Activated CD4-positive, alpha-beta T cell treated with anti-CD3 and anti-CD28 coated beads, Interleukin-2, amount 50 U/mL, for 4 hours (primary cell): ENCODE data around the gene ZDHHC3.
A peak's percentile ranks its signal among the peaks of the same experiment; 100 is the strongest.

Experiments
- DNase-seq, 2 experiments: peaks; one replicate each; pipeline ENCODE4 v3.0.0-alpha.2; 2020

Gene ZDHHC3, protein sequence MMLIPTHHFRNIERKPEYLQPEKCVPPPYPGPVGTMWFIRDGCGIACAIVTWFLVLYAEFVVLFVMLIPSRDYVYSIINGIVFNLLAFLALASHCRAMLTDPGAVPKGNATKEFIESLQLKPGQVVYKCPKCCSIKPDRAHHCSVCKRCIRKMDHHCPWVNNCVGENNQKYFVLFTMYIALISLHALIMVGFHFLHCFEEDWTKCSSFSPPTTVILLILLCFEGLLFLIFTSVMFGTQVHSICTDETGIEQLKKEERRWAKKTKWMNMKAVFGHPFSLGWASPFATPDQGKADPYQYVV

GRCh38 chr3:44976002-44976815, at the start of gene ZDHHC3, which contains the start of gene EXOSC7:
Gene ZDHHC3 (minus strand): TSS chr3:44976174. CDS start chr3:44959436, 16,738 bp downstream.
Gene EXOSC7 (plus strand): TSS chr3:44976244. CDS start chr3:44976278, 34 bp downstream.
- DNase-seq, result peak; percentile 81 to 84

DNA sequence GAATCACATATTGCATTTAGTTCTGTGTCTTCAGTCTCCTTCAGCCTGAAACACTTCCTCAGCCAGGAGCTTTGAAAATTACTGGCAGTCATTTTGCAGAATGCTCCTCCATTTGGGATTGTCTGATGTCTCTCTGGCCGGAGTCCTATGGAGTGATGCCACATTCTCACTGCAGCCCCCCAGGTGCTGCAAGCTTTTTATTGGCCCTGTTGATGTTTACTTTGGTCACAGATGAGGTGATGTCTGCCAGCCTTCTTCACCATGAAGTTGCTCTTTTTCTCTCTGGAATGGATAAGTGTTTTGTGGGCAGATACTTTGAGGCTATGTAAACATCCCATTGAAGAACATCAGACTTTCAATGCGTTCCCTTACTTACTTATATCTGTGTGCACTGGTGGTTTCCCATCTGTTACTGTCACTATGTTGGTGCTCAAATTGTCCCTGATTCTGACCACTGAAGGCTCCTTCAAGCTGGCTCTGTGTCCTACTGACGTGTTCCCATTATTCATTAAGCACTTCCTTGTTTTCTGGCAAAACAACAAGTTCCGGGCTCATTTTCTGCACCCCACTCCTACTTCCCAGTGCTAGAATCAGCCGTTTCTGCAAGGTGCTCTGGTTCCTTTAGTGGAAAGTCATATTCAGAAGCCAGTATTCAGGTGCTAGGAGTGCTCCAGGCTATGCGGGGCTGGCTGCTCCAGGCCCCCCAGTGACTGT, 48.7 kb upstream of the ZDHHC3 start:
- no peak for DNase-seq

DNA sequence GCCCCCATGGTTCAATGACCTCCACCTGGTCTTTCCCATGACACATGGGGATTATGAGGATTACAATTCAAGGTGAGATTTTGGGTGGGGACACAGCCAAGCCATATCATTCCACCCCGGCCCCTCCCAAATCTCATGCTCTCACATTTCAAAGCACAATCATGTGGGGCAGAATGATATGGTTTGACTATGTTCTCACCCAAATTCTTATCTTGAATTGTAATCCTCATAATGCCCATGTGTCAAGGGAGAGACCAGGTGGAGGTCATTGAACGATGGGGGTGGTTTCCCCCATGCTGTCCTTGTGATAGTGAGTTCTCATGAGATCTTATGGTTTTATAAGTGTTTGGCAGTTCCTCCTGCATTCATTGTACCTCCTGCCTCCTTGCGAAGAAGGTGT, 47.7 kb upstream of the ZDHHC3 start:
- DNase-seq, result no peak

DNA sequence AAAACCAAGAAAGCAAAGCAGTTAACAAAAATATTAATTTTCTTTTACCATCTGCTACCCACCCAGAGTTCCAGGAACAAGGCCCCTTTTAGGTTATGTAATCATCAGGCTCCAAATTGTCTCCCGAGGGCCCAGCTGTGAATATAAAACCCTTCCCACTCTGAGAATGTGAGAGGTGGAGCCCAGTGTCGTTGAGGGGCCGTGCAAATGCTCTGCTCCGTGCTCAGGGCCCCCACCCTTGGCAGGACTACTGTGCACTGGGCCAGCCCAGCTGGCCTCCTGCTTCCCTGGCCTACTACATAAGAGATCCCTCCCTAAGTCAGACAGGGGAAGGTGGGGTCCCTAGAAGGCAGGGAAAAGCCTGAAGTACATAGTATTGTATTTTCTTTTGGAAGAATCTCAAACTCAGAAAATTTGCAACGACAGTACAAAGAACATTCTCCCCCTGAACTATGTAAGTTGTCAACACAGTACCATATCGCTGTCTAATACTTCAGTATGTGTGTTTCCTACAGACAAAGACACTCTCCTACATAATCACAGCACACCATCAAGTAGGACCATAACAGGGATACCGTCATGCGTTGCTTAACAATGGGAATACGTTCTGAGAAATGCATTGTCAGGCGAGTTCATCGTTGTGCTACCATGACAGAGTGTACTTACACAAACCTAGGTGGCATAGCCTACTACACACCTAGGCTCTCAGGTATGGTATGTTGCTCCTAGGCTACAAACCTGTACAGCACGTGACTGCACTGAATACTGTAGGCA, 45.7 kb upstream of the ZDHHC3 start:
- DNase-seq, result no peak

DNA sequence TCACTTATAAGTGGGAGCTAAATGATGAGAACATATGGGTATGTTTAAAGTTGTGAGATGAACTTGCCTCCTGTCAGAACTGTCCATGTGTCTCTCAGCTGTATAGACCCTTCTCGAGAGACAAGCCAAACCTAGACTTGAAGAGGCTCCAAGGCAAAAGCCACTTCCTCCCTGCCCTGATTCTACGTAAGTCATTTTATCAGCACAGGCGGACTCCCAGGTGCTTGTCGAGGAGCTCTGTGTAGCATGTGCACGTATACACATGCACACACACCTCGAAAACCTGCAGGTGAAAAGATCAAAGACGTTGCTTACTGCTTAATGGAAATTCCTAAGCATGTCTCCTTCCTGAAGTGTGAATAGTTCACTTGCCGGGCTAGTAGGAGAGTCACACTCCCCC, 44.6 kb upstream of the ZDHHC3 start:
- no peak for DNase-seq

DNA sequence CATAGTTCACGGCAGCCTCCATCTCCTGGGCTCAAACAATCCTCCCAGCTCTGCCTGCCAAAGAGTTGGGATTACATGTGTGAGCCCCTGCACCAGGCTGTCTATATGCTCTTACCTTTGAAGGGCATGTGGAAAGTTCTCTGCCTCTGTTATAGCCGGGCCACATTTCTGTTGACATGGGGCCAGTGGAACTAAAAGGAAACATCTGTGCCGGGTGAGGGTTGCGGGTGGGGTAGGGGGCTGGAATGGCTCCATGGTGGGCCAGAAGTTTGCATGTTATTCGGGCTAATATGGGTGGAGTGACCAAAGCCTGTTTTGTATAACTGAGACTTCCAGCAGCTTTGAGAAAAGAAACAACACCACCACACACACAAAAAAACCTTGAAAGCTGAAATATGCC, 41.8 kb upstream of the ZDHHC3 start:
- DNase-seq, result no peak

GRCh38 chr3:45016916-45017315, 40.9 kb upstream of the ZDHHC3 start:
- DNase-seq, result no peak

DNA sequence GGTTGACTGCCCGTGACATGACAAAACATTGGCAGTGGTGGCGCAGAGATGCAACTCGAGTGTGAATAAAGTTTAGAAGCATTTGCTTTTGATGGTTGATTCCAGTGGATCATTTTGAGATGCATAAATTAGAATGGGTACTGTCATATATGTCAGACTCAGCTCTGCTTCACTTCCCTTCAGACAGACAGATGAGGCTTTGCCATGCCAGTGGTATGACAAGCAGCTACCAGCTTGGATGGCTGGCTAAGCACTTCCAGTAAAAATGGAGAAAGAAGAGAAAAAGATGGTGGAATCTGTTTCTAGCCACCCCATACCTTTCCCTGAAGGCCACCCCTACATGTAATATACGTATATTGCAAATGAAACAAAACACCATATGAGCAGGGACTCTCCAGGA, 36.6 kb upstream of the ZDHHC3 start:
- no peak for DNase-seq

DNA sequence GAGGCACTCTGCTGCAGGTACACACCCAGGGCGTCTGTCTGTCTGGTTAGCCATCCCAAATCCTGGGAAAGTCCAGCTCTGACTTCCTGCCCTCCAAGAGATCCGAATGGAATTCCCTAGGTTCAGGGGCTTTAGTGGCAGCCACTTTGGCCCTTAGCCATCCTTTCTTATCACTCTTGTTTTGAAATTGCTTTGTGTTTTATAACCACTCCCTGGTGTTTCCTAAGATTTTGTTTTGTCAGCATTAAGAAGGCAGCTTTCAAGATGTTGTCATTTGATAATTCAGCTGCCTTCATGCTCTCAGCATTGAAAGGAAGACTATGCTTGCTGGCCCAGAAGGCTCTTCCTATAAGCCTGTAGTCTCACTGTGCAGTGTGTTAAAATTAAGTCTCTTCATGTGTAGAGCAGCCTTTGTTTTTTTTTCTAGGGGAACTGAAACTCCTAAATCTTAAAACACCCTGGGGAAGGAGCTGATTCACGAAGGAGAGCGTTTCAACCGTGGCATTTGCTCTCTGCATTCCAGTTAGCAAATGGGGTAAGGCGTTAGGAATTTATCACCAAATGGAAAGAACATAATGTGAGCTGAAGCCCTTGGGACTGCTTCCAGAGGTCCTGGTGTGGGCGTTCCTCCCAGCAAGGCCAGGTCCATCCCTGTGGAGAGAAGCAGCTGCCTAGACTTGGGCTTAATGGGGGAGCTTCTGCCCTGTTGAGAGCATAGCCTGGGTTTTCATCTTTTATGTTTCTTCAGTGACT, 36.0 kb upstream of the ZDHHC3 start:
- no peak for DNase-seq

DNA sequence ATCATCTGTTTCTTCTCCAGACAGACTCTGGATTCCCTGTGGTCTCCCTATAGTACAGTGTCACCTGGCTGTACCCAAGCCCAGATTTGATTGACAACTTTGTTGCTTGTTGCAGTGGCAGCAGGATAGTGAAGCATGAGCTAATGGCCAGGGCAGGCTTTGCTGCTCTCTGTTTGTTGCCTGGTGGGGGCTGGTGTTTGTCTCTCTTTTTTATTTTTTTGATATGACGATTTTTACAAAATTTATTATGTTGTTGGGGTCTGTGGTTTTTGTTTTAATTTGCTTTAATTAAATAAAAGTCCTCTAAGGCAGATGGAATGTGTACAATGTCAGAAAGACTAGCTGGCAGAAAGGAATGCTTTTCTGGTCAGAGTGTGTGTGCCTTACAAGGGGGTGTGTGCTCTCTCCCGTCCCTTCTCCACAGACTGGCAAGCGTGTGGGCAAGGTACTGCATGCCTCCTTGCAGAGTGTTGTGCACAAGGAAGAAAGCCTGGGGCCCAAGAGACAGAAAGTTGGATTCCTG, 34.9 kb upstream of the ZDHHC3 start:
- no peak for DNase-seq

- DNase-seq, result no peak
Observed at GRCh38 chr3:45009868-45010267, 33.9 kb upstream of the ZDHHC3 start.

DNA sequence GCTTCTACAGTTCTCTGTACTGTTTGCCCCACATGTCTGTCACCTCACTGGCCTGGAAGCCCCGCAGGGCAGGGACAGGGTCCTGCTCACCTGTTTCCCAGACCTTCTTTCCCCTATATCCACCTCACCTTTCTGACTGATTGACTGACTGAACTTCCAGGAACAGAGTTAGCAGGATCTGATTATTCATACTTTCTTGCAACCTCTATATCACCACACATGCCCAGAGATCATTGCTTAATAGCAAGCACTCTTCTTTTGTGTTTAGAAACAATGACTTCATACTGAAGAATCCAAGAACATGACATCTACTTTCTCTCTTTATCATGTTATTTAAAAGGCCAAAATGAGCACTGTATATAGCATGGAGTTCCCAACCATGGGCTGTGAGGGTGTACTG, 32.1 kb upstream of the ZDHHC3 start:
- no peak for DNase-seq

GRCh38 chr3:45007091-45007490, 31.1 kb upstream of the ZDHHC3 start:
- no peak for DNase-seq

DNA sequence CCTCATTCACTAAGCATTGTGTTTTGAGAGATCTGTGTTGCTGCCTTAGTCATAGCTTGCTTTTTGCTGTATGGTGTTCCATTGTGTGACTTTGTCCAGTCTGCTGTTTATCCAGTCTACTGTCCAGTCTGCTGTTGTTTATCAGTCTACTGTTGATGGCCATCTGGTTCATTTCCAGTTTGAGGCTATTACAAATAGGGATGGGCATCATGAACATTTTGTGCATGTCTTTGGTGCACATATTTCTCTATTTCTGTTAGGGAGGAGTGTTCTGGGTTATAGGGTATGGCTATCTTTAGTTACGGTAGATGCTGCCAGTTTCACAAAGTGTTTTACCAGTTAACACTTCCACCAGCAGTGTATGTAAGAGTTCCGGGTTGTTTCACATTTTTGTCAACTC, 27.9 kb upstream of the ZDHHC3 start:
- no peak for DNase-seq

- DNase-seq, result no peak
Observed at GRCh38 chr3:45003406-45003805, 27.4 kb upstream of the ZDHHC3 start.

DNA sequence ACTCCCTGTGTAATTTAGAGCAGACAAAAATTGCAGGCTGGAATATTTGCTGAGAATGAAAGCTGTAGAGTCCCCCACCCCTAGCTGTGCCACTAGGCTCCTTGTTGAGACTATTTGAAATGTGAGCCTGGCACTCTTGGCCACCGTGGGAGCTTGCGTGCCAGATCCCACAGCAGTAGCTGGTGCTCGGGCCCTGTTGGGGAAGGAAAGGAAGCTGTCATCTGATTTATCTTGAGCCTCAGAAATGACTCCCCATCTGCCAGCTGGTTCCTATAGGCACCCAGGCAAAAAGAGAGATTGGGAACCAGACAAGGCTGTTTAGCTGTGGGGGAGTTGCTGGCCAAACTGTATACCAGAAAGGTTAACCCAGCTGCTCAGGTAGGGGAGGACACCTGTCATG, 26.7 kb upstream of the ZDHHC3 start:
- no peak for DNase-seq

- no peak for DNase-seq
Observed at GRCh38 chr3:45002139-45002660, 26.2 kb upstream of the ZDHHC3 start.

GRCh38 chr3:45001738-45002137, 25.8 kb upstream of the ZDHHC3 start:
- no peak for DNase-seq

DNA sequence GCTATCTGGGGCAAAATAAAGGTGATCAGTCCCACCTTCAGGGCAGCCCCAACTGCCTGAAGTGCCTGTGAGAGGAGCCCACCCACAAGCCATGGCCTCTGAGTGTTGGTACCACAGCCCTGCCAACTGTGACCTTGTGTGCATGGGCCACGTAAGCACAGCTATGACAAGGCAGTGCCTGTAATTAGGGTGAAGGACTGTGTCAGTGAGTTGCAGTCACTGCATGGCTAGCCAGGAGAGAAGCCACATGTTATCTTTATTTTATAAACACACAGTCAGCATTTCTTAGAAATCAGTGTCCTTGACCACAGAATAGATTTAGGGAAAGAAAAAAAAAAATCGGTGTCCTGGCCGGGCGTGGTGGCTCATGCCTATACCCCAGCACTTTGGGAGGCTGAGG, 24.8 kb upstream of the ZDHHC3 start:
- DNase-seq, result no peak

DNA sequence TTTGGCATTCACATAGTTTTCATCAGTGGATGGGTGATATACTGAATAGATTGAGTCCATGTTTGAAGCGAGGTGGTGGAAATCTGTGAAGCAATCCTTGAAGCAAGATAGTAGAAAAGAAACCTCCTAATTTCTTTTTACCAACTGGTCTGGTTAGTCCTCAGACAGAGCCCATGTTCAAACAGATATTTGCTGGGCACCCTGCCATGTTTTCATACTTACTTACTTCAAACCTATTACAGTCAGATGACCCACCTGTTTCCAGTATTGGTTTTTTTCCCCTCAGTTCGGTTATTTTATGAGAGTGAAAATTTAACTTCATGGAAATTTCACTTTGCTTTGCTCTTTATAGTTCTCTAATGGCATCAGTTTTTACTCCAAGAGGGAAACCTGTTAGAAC, 23.8 kb upstream of the ZDHHC3 start:
- DNase-seq, result no peak

GRCh38 chr3:44996556-44996969, 20.6 kb upstream of the ZDHHC3 start:
- no peak for DNase-seq
